C4-2B (cell line): ENCODE results near the gene BAIAP3.

Experiments used
- ZFX ChIP-seq: fragments of 450-650 bp; IDR thresholded peaks from 2 replicates; pipeline ENCODE4 v1.6.1; 2017
- TF ChIP-seq, protein P1 (sequence below): fragments of 450-650 bp; conservative IDR thresholded peaks from 2 replicates; pipeline ENCODE4 v1.5.1; 2017; ENCODE audit warnings: mild to moderate bottlenecking

DNA sequence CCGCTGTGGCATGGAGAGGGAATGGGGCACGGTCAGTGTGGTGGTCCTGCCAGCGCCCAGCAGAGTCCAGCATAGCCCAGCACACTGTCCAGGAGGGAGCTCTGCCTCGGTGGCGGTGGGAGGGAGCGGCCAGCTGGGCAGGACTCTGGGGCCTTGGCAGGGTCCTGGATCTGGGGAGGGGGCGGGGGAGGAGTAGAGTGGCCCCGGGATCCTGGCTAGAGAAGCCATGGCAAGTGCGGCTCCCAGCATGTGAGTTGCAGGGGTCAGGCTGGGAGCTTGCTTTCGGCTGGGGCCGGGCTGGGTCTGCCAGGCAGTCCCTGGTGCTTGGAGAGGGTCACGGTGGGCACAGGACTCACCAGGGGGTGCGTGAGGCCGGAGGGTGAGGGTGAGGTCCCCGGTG lies 22.1 kb downstream of the BAIAP3 start:
- TF ChIP-seq, protein P1, sequence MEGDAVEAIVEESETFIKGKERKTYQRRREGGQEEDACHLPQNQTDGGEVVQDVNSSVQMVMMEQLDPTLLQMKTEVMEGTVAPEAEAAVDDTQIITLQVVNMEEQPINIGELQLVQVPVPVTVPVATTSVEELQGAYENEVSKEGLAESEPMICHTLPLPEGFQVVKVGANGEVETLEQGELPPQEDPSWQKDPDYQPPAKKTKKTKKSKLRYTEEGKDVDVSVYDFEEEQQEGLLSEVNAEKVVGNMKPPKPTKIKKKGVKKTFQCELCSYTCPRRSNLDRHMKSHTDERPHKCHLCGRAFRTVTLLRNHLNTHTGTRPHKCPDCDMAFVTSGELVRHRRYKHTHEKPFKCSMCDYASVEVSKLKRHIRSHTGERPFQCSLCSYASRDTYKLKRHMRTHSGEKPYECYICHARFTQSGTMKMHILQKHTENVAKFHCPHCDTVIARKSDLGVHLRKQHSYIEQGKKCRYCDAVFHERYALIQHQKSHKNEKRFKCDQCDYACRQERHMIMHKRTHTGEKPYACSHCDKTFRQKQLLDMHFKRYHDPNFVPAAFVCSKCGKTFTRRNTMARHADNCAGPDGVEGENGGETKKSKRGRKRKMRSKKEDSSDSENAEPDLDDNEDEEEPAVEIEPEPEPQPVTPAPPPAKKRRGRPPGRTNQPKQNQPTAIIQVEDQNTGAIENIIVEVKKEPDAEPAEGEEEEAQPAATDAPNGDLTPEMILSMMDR = no peak
- no peak for TF ChIP-seq ZFX
